ENCODE data around the gene PSORS1C1.

- TF ChIP-seq CTCF (conservative IDR thresholded peaks at IDR 0.05; ENCODE audit: low read length) (no peak), EZH2phosphoT487 (IDR thresholded peaks at IDR 0.05; ENCODE audit: borderline replicate concordance, low read depth, low read length) (no peak)
Observed at GRCh38 chr6:31122791-31123706, 8.4 kb downstream of the PSORS1C1 start.

Data from OCI-LY7 (cell line).